ENCODE data around the gene B4GALT2.
A peak's percentile ranks its signal among the peaks of the same experiment; 100 is the strongest.

The B4GALT2 gene

GRCh38 chr1:43978551-43979260 lies at the start of gene B4GALT2:
Gene B4GALT2, plus strand, starts transcription at chr1:43979210. Its CDS starts 1,951 bp downstream, at chr1:43981161.
- DNase-seq, result no peak

- DNase-seq, result no peak
Measured at GRCh38 chr1:43930168-43930948, 48.7 kb upstream of the B4GALT2 start.

GRCh38 chr1:43930949-43931275 lies 48.1 kb upstream of the B4GALT2 start:
- DNase-seq, result no peak

- DNase-seq, result no peak
Measured at GRCh38 chr1:43931711-43932660, 47.0 kb upstream of the B4GALT2 start.

GRCh38 chr1:43932786-43933385 lies 46.1 kb upstream of the B4GALT2 start:
- DNase-seq, result no peak

- no peak for DNase-seq
Measured at GRCh38 chr1:43933386-43934100, 45.5 kb upstream of the B4GALT2 start, which contains the start of gene ARTN. Gene ARTN, plus strand, starts transcription at chr1:43933801. Its CDS starts 1,856 bp downstream, at chr1:43935657.

GRCh38 chr1:43934101-43934985 lies 44.7 kb upstream of the B4GALT2 start:
- peak; percentile 37 for DNase-seq

DNA sequence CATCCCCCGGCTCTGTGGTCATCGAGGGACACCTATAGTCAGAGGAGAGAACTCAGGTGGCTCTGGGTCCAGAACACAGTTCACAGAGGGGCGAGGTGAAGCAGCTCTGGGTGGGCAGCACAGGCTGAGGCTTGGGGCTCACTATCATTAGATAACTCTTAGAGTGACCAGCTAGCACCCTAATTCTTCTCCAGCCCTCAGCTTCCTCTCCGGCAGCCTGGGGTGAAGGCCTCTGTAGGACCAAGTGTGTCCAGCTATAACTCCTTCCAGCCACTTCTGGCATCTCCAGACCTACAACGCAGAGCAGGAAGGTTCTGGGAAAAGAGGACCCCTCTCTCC lies 44.1 kb upstream of the B4GALT2 start:
- DNase-seq, result no peak

DNA sequence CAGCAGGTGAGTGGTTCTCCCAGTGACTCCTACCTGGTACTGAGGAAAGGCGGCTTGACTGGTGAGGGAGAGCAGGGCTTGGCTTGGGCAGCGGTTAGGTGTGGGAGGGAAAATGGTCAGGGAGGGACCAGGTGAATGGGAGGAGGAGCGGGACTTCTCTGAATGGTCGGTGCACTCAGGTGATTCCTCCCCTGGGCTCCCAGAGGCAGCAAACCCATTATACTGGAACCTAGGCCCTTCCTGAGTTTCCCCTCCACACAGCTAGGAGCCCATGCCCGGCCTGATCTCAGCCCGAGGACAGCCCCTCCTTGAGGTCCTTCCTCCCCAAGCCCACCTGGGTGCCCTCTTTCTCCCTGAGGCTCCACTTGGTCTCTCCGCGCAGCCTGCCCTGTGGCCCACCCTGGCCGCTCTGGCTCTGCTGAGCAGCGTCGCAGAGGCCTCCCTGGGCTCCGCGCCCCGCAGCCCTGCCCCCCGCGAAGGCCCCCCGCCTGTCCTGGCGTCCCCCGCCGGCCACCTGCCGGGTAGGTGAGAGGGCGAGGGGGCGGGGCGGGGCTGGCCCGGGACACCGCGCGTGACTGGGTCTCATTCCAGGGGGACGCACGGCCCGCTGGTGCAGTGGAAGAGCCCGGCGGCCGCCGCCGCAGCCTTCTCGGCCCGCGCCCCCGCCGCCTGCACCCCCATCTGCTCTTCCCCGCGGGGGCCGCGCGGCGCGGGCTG lies 43.1 kb upstream of the B4GALT2 start:
- DNase-seq, result no peak

DNA sequence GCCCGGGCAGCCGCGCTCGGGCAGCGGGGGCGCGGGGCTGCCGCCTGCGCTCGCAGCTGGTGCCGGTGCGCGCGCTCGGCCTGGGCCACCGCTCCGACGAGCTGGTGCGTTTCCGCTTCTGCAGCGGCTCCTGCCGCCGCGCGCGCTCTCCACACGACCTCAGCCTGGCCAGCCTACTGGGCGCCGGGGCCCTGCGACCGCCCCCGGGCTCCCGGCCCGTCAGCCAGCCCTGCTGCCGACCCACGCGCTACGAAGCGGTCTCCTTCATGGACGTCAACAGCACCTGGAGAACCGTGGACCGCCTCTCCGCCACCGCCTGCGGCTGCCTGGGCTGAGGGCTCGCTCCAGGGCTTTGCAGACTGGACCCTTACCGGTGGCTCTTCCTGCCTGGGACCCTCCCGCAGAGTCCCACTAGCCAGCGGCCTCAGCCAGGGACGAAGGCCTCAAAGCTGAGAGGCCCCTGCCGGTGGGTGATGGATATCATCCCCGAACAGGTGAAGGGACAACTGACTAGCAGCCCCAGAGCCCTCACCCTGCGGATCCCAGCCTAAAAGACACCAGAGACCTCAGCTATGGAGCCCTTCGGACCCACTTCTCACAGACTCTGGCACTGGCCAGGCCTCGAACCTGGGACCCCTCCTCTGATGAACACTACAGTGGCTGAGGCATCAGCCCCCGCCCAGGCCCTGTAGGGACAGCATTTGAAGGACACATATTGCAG lies 42.4 kb upstream of the B4GALT2 start:
- no peak for DNase-seq

- no peak for DNase-seq
Measured at GRCh38 chr1:43937179-43937865, 41.7 kb upstream of the B4GALT2 start.

- no peak for DNase-seq
Measured at GRCh38 chr1:43938383-43938782, 40.6 kb upstream of the B4GALT2 start.

GRCh38 chr1:43938892-43939587 lies 40.0 kb upstream of the B4GALT2 start:
- DNase-seq, result no peak

DNA sequence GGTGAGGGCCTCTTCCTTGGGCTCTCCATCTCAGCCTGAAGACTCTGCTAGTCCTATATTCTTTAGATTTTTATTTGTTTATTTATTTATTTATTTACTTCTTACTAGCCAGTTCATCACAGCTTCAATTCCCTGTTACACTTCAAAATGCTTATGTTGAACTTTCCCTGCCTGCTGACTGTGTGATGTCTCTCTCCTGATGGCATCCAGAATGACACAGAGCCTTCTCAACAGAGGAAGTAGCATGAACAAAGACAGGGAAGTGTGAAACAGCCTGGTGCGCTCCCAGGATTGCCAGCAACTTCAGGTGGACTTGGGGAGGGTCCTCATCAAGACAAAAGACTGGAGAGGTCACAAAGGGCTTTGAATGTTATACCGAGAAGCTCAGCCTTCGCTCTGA lies 36.6 kb upstream of the B4GALT2 start:
- DNase-seq, result no peak

DNA sequence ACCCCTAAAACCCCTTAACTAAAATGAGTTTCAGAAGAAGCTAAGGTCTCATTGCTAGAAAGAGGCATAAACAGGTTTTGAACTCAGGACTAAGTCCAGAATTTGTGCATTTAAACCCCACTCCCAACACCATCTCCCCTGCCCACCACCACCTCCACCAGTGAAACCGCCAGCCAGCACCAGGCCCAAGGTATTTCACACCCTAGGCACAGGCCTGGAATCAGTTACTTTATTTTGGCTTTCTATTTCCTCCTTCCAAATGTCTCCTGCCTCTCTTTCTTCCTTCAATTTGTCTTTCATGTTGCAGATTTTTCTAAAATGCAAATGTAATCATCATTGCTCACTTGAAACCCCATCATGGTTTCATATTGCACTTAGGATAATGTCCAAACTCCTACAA lies 34.1 kb upstream of the B4GALT2 start:
- DNase-seq, result no peak

DNA sequence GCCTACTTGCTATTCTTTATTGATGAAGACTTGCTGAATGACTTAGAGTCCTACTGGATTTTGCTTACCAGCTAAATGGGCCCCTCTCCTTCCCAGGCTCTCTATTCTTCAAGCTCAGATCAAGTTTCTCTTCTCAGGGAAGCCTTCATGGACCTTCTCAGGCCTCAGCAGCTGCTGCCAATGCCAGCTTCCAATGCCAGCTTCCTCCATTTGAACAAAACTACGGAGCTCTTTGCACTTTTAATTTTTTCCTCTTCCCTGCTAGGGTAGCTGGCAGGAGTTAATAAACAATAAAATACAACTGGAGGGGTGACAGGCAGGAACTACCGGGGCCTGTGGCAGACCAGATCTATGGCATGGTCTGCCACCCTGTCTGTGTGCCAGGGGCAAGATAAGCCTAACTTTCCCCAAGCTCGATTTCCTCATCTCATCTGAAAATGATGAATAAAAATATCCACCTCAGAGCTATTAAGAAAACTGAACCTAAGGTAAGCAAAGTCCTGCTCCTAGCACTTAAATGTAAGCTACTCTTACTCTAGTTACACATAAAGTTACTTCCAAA lies 33.3 kb upstream of the B4GALT2 start:
- no peak for DNase-seq

DNA sequence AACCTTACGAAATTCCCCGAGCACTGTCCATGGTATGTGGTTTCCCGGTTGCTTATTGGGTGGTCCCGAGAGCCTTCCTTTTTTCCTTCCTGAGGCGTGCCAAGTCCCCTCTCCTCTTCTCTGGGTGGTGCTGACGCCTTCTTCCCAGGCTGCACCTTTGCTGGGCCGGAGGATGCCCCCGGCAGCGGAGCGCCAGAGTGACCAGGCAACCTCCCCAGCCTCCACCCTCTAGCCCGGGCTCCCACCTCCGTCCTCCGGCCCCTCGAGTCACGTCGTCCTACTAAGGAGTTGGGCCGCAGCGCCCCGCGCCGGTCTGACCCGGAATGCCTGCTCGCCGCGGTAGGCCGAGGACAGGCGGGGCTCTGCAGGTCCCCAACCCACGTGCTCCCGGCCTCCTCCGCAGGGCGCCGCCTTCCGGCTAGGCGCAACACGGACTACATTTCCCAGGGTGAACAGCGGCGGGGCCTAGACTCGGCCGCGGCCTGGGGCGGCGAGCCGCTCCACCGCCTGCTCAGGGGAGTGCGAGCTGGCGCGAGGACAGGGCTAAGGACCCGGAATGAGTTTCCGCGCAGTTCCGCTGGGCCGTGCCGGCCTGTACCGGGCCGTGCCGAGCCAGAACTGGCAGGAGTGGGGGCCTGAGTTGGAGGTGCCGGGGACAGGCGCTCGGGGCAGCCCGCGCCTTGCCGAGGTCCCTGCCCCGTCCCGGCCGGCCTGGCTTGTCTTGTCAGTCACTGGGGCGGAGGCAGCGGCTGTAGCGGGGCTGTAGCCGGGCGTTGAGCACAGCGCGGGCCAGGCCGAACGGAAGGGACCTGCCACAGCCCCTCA lies 32.6 kb upstream of the B4GALT2 start, which contains the start of gene IPO13:
Gene IPO13 (plus strand): TSS at position 715 of the 825 bp plus-strand sequence. CDS start 651 bp downstream, outside the sequence.
- peak; percentile 79 for DNase-seq
